ENCODE measurements around the gene TBX2. TPM values are rescaled to one million over a fixed set of nuclear protein-coding genes. Genes with fewer than 3 reads are reported as not detected.
A peak's percentile ranks its signal among the peaks of the same experiment; 100 is the strongest.

The TBX2 gene
- total RNA-seq, 1 experiment from 2014 or later = not detected

- Histone ChIP-seq H3K4ac (ENCODE audit: low read depth, low read length) (no peak overlapping the region), H3K23ac (ENCODE audit: insufficient read length, low read depth, low read length) (no peak overlapping the region), H2BK12ac (ENCODE audit: insufficient read length, low read depth, low read length) (no peak overlapping the region), H3K9me3 (ENCODE audit: control insufficient read depth, low read depth, low read length) (no peaks in the 10 kb centered on the region), H4K8ac (replicated peaks; ENCODE audit: insufficient read length, low read depth, low read length) (no peak overlapping the region), H2AFZ (ENCODE audit: low read length) (no peak overlapping the region), H3K9ac (ENCODE audit: extremely low read depth, insufficient read length, low read length) (no peak overlapping the region), H3K18ac (ENCODE audit: insufficient read length, low read depth, low read length) (no peak overlapping the region), H3T11ph (ENCODE audit: low read length) (no peak overlapping the region), H3K4me1 (ENCODE audit: insufficient read depth, low read length) (no peaks in the 10 kb centered on the region), H2BK120ac (ENCODE audit: low read depth, low read length, poor library complexity, severe bottlenecking) (no peak overlapping the region), H4K20me1 (ENCODE audit: control insufficient read depth, insufficient read depth, insufficient read length) (no peaks in the 10 kb centered on the region), H4K91ac (ENCODE audit: insufficient read length, low read depth, low read length) (no peak overlapping the region), H3K27ac (ENCODE audit: insufficient read length, low read depth, low read length) (no peak overlapping the region), H3K56ac (ENCODE audit: insufficient read length, low read depth, low read length) (no peak overlapping the region), H3K4me2 (ENCODE audit: insufficient read depth, insufficient read length, low read length) (peak overlapping the region; percentile 22), H4K5ac (ENCODE audit: insufficient read length, low read depth, low read length) (no peak overlapping the region), H3K23me2 (ENCODE audit: insufficient read length, low read depth, low read length, poor library complexity, severe bottlenecking) (peaks cover 8% of the 10 kb centered on the region), H2BK5ac (ENCODE audit: insufficient read length, low read length) (no peak overlapping the region), H3K79me2 (ENCODE audit: insufficient read depth, low read length) (no peaks in the 10 kb centered on the region), H3K14ac (ENCODE audit: insufficient read depth, low read length) (no peak overlapping the region), H3K27me3 (ENCODE audit: insufficient read depth, low read length) (peaks cover 72% of the 10 kb centered on the region), H2BK15ac (ENCODE audit: low read depth, low read length) (no peak overlapping the region), H2BK20ac (ENCODE audit: low read depth, low read length, poor library complexity, severe bottlenecking) (no peak overlapping the region), H3K79me1 (ENCODE audit: insufficient read depth, low read depth, low read length, poor library complexity, severe bottlenecking) (no peaks in the 10 kb centered on the region), H2AK5ac (ENCODE audit: insufficient read length, low read length) (no peak overlapping the region)
- peaks cover 18 to 24% of the 10 kb centered on the region in 2 experiments for H3K4me1 Mint-ChIP-seq
- peak overlapping the region; percentile 7 to 76; a peak in 3 of 5 replicates for H3K4me3 Mint-ChIP-seq
- no peaks in the 10 kb centered on the region; a peak in 1 of 7 replicates for H3K36me3 Mint-ChIP-seq (ENCODE audit: insufficient read depth in 1 of 3, low read depth in 3 of 3)
- peaks cover 93% of the 10 kb centered on the region for H3K27me3 Mint-ChIP-seq (ENCODE audit: low read depth)
- peaks cover 0 to 5% of the 10 kb centered on the region in 2 experiments; a peak in 3 of 5 replicates for H3K9me3 Mint-ChIP-seq
- no peak for TF ChIP-seq CTCF (conservative IDR thresholded peaks at IDR 0.05)
- peak; percentile 75 for DNase-seq
- H3K27ac Mint-ChIP-seq = no peak overlapping the region
- WGBS (ENCODE audit: extremely low coverage, insufficient read length, low lambda C conversion rate) = no CpG with 5 or more reads among the region's 67 CpGs
Observed at GRCh38 chr17:61397086-61397842, 2.4 kb upstream of the TBX2 start.

All from H9 (cell line).